T-helper 2 cell treated with Interferon-gamma antibody and Interleukin-4, amounts not matched to agents 100 ng/mL and 5 ng/mL, for 36 hours (primary cell): Measurements from ENCODE around the gene EFNA1. TPM values are rescaled to one million over a fixed set of nuclear protein-coding genes. Genes with fewer than 3 reads are reported as not detected.

Experiments
- intact Hi-C: fragments of 100-400 bp; cut with micrococcal nuclease; formaldehyde crosslinking; loops from one replicate; pipeline ENCODE4 v1.15.1; 2023
- total RNA-seq: library from RNA; stranded (reverse); gene quantifications from 2 replicates; pipeline ENCODE4 v1.2.3, GENCODE V29; 2022

The EFNA1 gene
- total RNA-seq, 1 donor from 2014 or later, result not detected

GRCh38 chr1:155171836-155172731 lies 44.4 kb downstream of the EFNA1 start:
- intact Hi-C loops, result loop anchor here (2.0 to 10.0 kb wide), 2 partner anchors 37 to 197 kb away; partner anchors contain the start of genes CKS1B, SHC1 and SLC50A1

DNA sequence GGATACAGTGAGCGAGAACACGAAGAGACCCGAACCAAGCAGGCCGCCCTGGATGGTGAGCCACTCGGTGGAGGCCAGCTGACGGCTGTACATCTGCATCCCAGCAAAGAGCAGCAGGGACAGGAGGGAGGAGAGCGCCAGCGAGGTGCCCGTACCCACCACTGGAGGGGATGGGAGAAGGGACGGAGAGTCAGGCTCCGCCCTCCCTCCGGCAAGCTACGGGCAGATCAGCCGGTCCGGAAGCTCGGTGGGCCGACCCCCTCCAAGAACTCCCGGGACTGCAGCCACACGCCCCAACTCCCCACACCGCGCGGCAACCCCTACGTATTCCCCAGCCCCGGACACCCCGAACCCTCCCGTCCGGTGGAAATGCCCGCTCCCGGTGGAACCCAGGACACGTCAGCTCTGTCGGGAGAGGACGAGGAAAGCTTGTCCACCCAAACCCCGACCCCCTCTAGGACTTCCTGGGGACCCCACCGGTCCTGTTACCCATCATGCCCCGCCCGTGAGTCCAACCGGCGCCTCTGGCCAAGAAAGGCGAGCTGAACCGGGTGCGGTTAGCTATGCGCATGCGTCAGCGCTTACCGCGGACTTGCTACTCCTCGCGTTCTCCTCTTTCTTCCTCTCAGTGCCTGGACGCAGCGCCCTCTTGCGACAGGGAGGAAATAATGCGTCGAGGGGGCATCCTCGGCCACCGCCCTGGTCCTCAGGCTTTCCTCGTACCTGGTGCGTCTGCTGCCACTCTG lies 45.2 kb downstream of the EFNA1 start, which contains the start of gene KRTCAP2:
Gene KRTCAP2 (minus strand): TSS at position 573 of the 746 bp plus-strand sequence. CDS start 80 bp downstream, at position 493.
- intact Hi-C loops, result loop anchor here (2.0 to 10.0 kb wide), 2 partner anchors 38 to 198 kb away; partner anchors contain the start of genes CKS1B, SHC1 and SLC50A1

- intact Hi-C loops, result loop anchor here (2.0 to 10.0 kb wide), 2 partner anchors 39 to 199 kb away; partner anchors contain the start of genes CKS1B, SHC1 and SLC50A1
Measured at GRCh38 chr1:155173478-155174323, 46.0 kb downstream of the EFNA1 start, which contains the start of gene TRIM46. Gene TRIM46 (plus strand): TSS chr1:155173849. CDS start chr1:155173967, 118 bp downstream.

DNA sequence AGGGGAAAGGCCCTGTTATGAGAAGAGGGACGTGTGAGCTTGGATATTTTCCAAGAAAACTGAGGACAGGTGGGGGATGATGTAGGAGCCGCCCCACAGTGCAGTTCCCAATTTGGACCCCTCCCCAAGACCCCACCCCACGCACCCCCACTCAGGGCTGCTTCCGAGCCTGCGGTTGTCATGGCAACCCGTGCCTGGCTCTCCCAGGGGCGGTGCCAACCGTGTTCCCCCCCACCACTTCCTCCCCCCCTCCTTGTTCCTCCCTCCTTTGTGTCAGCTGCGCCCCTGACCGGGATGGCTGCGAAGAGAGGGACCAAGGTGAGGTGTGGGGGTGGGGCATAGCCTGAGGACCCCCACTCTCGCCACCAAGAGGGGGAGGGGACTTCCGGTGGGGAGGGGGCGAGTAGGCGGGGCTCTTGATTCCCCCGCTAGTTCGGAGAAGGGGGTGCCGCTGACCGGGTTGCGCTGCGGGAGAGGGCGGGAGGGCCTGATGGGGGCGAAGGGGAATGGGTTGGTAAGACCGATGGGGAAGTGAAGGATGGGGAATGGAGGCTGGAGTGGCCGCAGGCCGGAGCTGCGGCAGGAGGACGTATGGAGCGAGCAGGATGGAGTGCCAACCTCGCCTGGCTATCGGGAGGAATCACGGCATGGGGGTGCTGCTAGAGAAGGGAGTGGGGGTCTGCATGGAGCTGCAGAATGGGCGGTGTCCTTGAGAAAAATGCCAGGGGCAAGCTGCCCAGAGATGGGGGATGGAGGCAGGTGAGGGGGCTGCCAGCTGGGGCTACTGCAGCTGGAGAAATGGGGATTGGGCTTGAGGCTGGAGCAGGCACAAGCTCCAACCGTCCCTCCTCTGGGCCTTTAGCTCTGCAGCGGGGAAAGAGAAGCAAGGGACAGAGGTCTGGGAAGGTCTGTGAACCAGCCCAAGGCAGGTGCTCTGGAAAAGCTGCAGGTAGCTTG lies 46.9 kb downstream of the EFNA1 start:
- intact Hi-C loops, result loop anchor here (10.0 kb wide), 1 partner anchor 200 kb away; the partner anchor contains the start of genes CKS1B and SHC1

- intact Hi-C loops, result loop anchor here (10.0 kb wide), 1 partner anchor 201 kb away; the partner anchor contains the start of genes CKS1B and SHC1
Measured at GRCh38 chr1:155175281-155175926, 47.7 kb downstream of the EFNA1 start.

- intact Hi-C loops, result loop anchor here (1.0 to 10.0 kb wide), 5 partner anchors 18 to 201 kb away; partner anchors contain the start of genes CKS1B, SHC1 and THBS3
Measured at GRCh38 chr1:155175927-155176371, 48.3 kb downstream of the EFNA1 start.

GRCh38 chr1:155176544-155177071 lies 48.9 kb downstream of the EFNA1 start:
- intact Hi-C loops, result loop anchor here (1.0 to 10.0 kb wide), 5 partner anchors 18 to 202 kb away; partner anchors contain the start of genes CKS1B, SHC1 and THBS3

- intact Hi-C loops, result loop anchor here (2.0 to 10.0 kb wide), 2 partner anchors 29 to 203 kb away; partner anchors contain the start of genes CKS1B, SHC1 and THBS3
Measured at GRCh38 chr1:155177192-155177917, 49.7 kb downstream of the EFNA1 start.

DNA sequence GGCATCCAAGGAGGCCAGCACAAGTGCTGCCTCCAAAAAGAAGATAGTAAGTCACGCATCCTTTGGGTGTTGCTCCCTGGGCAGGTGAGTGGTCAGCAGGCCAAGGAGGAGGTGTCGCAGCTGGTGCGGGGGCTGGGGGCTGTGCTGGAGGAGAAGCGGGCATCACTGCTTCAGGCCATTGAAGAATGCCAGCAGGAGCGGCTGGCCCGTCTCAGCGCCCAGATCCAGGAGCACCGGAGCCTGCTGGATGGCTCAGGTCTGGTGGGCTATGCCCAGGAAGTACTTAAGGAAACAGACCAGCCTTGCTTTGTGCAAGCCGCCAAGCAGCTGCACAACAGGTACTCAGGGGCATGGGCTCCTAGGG lies 50.2 kb downstream of the EFNA1 start:
- intact Hi-C loops, result loop anchor here (2.0 to 10.0 kb wide), 2 partner anchors 29 to 203 kb away; partner anchors contain the start of genes CKS1B, SHC1 and THBS3

DNA sequence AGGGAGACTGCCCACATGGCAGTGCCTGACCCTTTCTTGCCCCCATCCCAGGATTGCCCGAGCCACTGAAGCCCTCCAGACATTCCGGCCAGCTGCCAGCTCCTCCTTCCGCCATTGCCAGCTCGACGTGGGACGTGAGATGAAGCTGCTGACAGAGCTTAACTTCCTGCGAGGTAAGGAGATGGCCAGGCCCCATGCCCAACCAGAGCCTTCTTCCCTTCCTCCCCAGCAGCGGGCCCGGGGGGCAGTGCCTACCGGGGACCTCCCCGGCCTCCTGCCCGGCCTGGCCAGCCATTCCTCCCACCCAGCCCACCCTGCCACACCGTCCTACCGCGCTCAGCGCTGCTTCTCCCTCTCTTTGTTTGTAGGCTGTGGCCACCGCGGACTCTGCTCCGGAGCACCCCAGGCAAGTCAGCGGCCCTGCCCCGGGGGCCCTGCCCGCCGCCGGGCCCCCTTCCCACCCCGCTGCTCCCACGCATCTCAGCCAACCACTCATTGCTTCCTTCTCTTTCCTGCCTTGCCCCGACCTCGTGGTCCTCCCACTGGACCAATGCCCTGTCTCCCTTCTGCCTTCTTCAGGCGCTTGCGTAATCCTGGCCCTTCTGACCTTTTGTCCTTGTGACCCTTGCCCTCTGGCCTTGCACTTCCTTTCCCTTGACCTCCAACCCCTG lies 50.9 kb downstream of the EFNA1 start:
- intact Hi-C loops, result loop anchor here (10.0 kb wide), 1 partner anchor 204 kb away; the partner anchor contains the start of genes CKS1B and SHC1

- intact Hi-C loops, result loop anchor here (10.0 kb wide), 1 partner anchor 205 kb away; the partner anchor contains the start of genes CKS1B and SHC1
Measured at GRCh38 chr1:155179112-155180031, 51.7 kb downstream of the EFNA1 start.

- intact Hi-C loops, result no loop called here
Measured at GRCh38 chr1:155181371-155182051, 53.8 kb downstream of the EFNA1 start.

GRCh38 chr1:155182052-155182550 lies 54.4 kb downstream of the EFNA1 start:
- intact Hi-C loops, result no loop called here

DNA sequence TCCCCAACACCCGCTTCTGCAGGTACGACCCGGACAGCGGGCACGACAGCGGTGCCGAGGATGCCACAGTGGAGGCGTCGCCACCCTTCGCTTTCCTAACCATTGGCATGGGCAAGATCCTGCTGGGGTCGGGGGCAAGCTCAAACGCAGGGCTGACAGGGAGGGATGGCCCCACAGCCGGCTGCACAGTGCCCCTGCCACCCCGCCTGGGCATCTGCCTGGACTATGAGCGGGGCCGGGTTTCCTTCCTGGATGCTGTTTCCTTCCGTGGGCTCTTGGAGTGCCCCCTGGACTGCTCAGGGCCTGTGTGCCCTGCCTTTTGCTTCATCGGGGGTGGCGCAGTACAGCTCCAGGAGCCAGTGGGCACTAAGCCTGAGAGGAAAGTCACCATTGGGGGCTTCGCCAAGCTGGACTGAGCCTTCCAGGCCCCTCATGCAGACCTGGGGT lies 56.1 kb downstream of the EFNA1 start:
- intact Hi-C loops, result no loop called here

DNA sequence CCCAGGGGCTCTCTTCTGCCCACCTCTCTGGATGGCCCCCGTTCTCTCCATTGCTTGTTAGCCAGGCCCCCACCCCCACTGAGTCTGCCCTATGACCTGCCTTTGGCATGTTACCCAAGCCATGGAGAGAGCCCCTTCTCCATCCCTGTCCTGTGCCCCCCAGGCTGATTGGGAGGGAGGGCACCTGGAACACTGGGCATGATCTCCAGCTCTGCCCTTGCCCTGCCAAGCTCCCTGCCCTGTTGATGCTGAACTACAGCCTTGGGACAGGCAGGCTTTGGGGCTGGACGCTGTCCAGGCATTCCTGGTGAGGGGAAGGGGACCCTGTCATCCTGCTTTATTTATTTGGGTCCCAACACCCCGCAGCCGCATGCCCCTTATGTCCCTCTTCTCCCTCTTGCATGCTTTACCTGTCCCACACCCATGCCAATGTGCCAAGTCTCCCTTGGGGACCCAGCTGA lies 56.7 kb downstream of the EFNA1 start:
- intact Hi-C loops, result no loop called here
